ENCODE measurements around the gene TCEANC2.
"Not testable (repeated sequence)": the region's sequence is repeated elsewhere in the genome, so short reads cannot be mapped to it uniquely, and the experiment has no call there.

TCEANC2 gene

GRCh38 chr1:54028306-54029251 is 24.8 kb upstream of the TCEANC2 start:
- DNase-seq: no peak

- DNase-seq: no peak
These were observed 15.9 kb upstream of the TCEANC2 start for GRCh38 chr1:54037476-54037875.

GRCh38 chr1:54041806-54042205 is 11.6 kb upstream of the TCEANC2 start:
- DNase-seq: no peak

GRCh38 chr1:54045496-54045895 is 7.9 kb upstream of the TCEANC2 start:
- DNase-seq: no peak

DNA sequence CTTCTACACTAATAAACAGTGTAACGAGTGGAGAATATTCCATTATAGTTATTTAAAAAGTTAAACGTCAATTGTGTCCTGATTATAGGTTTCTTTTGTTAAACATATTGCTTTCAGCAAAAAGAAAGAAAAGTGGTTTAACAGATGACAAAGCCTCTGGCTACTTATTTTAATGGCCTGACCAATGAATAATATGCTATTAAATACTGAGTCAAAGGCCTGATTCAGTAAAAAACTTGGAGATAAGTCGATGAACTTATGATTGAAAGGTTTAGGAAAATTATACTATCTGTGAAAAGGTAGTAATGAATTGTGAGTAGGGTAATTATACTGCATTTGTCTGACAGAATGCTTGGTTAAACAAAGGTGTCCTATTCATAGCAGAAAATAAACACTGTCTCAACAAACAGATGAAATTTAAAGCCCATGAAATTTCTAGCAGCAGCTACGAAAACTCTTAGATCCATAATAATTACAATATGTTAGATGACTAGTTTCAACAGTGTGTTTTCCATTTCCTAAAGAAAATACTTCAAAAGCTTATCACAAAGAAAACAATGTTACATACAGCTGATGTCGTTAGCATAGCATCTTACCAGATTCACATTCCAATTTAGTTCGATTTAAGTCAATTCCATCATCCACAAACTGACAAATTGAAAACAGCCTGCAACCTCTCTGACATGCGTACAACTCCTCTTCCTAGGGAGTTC is 6.6 kb upstream of the TCEANC2 start:
- no peak for DNase-seq

GRCh38 chr1:54047384-54048305 is 5.8 kb upstream of the TCEANC2 start:
- no peak for DNase-seq

DNA sequence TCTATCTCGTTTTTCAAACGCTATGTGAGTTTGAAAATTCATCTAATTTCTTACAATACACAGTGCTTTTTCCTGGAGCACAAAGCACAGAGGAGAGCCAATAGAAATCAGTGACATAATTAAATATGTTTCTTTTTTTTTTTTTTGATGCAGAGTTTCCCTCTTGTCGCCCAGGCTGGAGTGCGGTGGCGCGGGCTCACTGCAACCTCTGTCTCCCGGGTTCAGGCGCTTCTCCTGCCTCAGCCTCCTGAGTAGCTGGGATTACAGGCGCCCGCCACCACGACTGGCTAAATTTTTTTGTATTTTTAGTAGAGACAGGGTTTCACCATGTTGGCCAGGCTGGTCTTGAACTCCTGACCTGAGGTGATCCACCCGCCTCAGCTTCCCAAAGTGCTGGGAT is 3.0 kb upstream of the TCEANC2 start:
- not testable (repeated sequence) for DNase-seq

DNA sequence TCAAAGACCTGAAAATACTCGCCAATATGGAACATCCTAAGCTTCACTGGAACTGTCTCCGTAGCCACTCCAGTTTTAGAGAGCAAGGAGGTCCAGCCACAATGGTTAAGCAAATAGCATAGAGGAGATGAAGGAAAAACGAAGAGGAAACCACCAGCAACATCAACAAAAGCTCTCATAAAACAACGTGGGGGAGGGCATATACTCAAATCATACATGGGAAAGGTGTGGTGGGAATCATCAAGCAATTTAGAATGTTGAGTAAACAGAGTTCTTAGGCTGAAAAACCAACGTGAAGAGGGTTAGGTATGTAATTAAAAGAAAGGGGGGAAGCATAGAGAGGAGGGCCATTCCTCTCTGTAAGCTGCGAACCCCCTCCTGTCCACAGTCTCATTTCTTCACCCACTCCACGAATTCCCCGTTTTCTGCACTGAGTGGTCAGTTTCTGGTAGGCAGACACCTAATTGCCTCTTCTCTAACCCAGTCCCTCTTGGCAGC is 1.4 kb upstream of the TCEANC2 start:
- no peak for DNase-seq

DNA sequence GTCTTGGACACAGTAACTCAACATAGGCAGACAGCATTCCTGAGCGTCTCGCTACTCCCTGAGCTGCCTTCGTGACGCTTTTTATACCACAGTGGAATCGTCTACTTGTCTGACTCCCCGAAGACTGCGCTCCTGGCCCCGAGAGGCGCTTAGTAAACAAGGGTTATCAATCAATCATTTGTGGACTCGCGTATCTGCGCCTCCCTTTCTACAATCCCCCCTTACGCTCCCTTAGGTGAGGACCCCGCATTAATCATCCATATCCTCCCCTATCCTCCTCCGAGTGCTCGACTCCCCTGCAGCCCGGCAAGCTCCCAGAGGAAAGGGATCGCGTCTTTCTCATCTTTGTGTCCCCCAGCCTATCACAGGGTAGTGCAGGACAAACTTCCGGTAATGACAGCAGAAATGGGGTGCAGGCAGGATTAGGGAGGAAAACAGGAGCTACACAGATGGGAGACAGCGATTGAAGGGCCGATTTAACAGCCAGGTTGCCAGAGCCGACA is 926 bp upstream of the TCEANC2 start:
- no peak for DNase-seq

GRCh38 chr1:54053745-54054437 is 483 bp downstream of the TCEANC2 start:
- no peak for DNase-seq

DNA sequence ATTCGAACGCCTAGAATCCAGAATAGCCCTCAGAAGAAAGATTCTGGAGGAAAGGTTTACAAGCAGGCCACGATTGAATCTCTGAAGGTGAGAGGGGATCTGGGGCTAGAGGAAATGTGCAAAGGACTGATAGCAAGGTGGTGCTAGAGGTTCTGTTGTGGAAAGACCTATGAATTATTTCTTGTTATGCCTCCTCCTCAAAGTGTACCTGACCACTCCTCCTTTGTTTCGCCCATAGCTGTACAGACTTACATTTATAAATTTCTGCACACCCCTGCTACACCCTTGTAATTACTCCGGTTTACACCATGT is 986 bp downstream of the TCEANC2 start:
- no peak for DNase-seq

DNA sequence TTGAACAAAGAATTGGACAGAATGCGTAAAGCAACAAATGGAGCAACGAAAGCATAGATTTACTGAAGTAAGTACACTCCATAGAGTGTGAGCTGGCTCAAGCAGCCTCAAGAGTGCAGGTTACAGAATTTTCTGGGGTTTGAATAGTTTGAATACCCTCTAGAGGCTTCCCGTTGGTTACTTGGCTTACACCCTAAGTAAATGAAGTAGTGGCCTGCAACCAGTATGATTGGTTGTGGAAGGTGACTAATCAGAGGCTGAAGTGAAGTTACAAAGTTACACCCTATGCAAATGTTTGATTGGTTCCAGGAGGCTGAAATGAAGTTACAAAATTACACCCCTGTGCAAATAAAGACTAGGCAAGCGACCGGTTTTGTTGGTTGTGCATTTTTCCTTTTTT is 10.9 kb downstream of the TCEANC2 start:
- DNase-seq: no peak

DNA sequence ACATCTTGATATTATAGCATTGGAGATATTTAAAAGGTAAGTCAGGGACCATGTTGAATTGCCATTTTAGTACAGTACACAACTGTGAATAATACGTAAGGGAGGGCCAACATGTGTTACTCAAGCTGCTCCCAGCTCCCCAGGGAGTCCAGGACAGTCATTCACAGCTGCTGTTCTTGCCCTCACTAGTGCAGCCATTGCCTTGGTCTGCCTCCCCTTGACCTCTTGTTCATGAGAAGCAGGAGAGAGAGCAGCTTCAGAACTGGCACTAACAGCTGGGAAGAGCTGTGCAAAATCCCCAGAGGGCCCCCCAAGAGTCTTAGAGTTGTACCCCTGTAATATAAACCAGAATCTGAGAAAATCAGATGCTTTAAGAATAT is 16.4 kb downstream of the TCEANC2 start:
- no peak for DNase-seq

DNA sequence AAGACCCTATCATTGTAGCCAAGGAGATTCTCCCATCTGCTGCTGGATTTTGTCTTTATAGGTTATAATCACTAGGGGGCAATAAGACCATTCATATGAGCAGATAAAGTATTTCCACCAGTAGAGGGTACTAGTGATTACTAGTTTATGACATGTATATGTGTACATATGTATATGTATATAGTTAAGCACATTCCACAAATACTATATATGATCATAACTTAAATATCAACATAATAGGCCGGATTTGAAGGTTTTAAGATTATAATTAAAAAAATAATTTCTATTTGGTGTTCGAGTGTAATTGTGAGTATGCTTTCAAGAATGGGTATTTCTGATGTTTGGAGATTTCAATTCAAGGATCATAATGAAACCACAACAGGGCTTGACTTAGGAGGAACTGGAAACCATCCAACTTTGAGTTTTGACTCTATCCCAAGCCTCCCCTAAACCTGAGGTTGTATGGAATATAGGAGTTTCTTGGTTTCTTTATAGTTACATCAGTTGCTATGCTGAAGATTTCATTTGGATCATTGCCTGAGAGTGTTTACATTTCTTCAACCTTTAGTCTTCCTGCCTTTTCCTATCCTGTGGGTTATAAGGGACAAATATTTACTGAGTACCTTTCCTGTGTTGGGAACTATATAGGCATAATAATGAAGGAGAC is 16.9 kb downstream of the TCEANC2 start:
- DNase-seq: peak in 1 of 2 experiments; percentile 8

GRCh38 chr1:54077359-54077758 is 24.0 kb downstream of the TCEANC2 start:
- DNase-seq: no peak

- DNase-seq: no peak
These were observed 27.2 kb downstream of the TCEANC2 start for GRCh38 chr1:54080598-54081049.

DNA sequence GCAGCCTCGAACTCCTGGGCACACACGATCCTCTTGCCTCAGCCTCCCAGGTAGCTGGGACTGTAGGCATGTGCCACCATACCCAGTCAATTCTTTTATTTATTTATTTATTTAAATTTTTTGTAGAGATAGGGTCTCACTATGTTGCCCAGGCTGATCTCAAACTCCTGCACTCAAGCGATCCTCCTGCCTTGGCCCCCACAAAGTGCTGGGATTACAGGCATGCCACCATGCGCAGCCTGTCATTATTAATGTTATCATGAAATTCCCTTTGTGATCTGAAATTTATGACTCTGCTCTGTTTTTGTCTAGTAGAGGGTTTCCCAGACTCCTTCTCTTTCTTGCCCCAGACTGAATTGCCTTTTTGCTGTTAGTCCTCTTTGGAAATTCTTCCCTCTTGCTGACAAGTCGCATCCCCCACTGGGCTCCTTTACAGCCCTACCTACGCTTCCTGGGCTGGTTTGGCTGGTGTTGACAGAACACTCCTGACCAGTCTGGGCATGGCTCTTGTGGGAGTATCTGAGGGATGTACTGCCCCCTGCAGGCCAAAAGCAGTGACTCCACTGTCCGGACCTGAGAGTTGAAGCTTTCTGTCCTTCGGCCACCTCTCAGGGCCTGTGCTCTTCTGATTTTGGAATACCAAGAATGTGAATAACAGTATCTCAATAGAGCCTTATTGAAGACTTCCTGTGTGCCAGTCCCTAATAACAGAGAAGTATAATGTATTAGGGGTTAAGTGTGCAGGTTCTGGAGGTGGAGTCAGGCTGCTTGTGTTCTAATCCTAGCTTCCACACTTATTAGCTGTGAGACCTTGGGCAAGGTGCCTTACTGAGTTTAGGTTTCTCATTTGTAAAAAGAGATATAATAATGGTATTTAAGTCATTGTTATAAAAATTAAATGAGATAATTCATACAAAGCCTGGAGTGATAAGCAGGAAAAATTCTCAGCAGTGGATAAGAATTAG is 28.2 kb downstream of the TCEANC2 start:
- peak; percentile 27 to 39 for DNase-seq

DNA sequence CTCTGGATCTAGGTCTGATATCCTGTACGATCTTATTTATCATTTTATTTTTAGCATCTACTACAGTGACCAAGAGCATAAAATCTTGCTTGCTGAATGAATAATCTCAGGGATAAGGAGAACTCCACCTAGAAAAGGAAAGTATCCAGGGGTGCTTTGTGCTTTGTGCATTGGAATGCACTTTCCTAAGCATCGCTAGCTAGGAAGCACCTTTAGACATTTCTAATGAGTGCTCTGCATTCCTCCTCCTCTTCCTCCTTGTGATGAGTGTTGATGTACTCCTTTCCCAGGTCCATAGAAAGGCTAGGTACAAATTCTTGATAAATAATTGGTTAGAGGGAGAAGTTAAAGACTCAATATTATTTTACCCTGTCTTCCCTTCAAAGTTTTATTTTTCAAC is 31.4 kb downstream of the TCEANC2 start:
- no peak for DNase-seq

GRCh38 chr1:54086754-54087153 is 33.3 kb downstream of the TCEANC2 start:
- DNase-seq: no peak

DNA sequence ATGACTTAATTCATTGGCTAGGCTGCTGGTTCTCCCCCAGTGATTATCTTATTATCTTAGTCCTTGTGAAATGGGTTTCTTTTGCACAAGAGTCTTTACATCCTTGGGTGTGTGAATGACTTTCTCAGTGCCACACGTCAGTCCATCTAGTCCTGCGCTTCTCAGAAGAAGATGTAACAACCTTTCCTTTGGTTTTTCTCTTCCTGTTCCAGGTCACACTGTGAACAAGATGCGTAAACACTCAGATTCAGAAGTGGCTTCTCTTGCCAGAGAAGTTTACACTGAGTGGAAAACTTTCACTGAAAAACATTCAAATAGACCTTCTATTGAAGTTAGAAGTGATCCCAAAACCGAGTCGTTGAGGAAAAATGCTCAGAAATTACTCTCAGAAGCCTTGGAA is 35.0 kb downstream of the TCEANC2 start:
- DNase-seq: no peak

All from NCI-H187 (cell line).